ENCODE data around the gene IMMP2L.

IMMP2L gene

DNA sequence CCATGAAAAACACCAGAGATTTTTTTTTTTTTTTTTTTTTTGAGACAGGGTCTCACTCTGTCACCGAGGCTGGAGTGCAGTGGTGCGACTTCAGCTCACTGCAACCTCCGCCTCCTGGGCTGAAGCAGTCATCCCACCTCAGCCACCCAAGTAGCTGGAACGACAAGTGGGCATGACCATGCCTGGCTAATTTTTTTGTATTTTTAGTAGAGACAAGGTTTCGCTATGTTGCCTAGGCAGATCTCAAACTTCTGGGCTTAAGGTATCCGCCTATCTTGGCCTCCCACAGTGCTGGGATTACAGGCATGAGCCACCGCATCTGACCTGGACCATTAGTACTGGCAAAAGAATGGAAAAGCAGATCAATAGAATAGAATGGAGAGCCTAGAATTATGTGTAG lies 530.4 kb downstream of the IMMP2L start:
- no peak overlapping the region for H3K4me3 ChIP-seq (ENCODE audit: low read depth, low read length)
- DNase-seq (ENCODE audit: low read depth) = no peak
- TF ChIP-seq, protein P1, sequence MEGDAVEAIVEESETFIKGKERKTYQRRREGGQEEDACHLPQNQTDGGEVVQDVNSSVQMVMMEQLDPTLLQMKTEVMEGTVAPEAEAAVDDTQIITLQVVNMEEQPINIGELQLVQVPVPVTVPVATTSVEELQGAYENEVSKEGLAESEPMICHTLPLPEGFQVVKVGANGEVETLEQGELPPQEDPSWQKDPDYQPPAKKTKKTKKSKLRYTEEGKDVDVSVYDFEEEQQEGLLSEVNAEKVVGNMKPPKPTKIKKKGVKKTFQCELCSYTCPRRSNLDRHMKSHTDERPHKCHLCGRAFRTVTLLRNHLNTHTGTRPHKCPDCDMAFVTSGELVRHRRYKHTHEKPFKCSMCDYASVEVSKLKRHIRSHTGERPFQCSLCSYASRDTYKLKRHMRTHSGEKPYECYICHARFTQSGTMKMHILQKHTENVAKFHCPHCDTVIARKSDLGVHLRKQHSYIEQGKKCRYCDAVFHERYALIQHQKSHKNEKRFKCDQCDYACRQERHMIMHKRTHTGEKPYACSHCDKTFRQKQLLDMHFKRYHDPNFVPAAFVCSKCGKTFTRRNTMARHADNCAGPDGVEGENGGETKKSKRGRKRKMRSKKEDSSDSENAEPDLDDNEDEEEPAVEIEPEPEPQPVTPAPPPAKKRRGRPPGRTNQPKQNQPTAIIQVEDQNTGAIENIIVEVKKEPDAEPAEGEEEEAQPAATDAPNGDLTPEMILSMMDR (IDR thresholded peaks at IDR 0.05; ENCODE audit: insufficient read depth, low read depth, low read length, missing control alignments) = no peak

DNA sequence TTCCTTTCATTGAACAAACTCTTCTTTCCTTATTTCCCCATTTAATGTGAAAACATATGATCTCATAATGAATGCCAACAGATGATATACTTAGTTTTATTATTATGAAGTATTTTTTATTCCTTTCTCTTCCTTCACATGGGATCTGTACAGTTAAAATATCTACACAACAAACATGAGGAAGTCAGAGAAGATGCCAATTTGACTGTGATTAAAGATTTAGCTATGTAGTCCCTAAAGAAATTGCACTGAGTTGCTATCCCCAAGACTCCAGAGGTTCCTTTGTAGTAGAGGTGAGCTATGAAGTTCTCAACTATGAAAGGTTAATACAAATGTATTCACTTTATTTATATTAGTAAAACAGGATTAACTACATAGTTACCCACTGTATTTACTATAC lies 532.0 kb downstream of the IMMP2L start:
- no peak overlapping the region for H3K4me3 ChIP-seq (ENCODE audit: low read depth, low read length)
- DNase-seq (ENCODE audit: low read depth) = no peak
- TF ChIP-seq, protein P1 (IDR thresholded peaks at IDR 0.05; ENCODE audit: insufficient read depth, low read depth, low read length, missing control alignments) = no peak

DNA sequence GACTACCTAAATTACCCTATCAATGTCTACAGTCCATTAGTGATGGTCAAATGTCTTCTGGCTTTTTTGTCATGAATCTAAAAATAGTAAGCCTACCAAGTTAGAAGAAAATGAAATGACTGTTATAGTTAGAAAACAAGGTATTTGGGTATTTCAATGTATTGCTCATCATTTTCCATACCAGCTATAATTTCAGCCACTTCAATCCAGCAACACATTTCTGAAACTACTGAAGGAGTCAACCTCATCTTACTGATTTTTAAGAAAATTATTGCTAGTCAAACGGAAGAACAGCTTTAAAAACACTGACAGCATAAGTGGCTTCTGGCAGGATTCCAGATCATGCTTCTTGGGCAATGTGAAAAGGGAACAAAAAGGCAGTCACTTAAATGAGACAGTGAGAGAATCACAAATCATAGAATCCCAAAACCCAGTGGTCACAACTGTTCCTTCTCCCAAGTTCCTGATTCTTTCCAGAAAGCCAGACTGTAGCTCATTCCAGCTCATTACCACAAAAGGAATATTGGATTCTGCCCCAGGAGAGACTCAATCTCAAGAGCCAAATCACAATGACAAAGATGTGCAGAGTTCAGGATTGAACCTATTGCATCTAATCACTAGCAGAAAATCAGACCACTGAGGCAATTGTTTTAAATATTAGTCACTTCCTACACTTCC lies 532.6 kb downstream of the IMMP2L start:
- TF ChIP-seq, protein P1 (IDR thresholded peaks at IDR 0.05; ENCODE audit: insufficient read depth, low read depth, low read length, missing control alignments) = no peak
- H3K4me3 ChIP-seq (ENCODE audit: low read depth, low read length) = no peak overlapping the region
- DNase-seq (ENCODE audit: low read depth) = peak; percentile 61

DNA sequence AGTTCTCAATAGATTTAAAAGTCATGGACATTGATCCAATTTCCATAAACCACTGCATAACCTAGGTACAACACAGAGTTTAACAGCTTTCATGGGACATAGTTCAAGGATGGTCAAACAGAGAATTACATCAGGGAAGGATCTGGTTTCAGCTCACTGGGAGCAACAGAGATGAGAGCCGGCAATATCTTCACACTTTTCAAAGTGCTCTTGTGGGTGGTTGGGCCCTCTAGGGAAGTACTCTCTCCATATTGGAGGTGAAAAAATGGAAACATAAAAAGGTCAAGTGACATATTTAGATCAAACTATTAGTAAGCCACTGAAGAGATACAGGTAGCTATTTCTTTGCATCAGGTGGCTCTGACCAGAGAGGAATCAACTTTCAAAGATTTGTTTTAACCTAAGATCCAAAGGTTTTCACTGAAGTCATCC lies 533.1 kb downstream of the IMMP2L start:
- TF ChIP-seq, protein P1 (IDR thresholded peaks at IDR 0.05; ENCODE audit: insufficient read depth, low read depth, low read length, missing control alignments) = no peak
- H3K4me3 ChIP-seq (ENCODE audit: low read depth, low read length) = no peak overlapping the region
- DNase-seq (ENCODE audit: low read depth) = no peak

DNA sequence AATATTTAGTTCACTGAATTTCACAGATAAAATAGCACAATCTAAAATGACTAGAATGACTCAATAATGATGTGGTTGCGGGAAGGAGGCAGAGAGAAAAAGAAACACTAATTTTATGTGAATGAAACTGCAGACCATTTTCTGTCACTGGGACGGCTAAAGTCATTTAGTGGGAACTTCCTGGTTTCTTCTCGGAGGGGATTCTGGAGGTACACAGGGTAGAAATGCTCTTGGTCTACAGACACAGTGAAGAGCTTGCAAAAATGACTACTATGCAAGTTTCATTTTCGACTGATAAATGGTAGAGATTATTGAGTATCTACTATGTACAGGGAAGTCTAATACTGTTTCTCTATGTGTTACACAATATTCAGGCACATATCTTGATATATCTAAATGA lies 534.9 kb downstream of the IMMP2L start:
- DNase-seq (ENCODE audit: low read depth) = no peak
- TF ChIP-seq, protein P1 (IDR thresholded peaks at IDR 0.05; ENCODE audit: insufficient read depth, low read depth, low read length, missing control alignments) = no peak
- no peak overlapping the region for H3K4me3 ChIP-seq (ENCODE audit: low read depth, low read length)

DNA sequence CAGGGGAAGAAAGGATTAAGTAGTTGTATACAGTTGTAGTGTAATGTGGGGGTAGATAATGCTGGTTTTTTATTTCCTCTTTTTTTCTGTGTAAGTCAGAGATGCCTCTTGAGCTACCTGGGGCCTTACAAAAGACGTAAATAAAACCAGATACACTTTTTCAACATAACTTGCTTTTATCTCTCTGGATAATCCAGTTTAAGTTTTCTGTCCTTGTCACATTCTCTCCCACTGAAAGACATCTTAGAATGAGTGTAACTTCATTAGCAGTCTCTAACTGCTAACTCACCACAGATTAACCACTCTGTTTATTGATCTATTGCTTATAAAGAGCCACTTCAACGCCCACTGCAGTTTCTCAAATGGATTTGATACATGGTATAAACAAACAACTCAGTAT lies 535.5 kb downstream of the IMMP2L start:
- DNase-seq (ENCODE audit: low read depth) = no peak
- TF ChIP-seq, protein P1 (IDR thresholded peaks at IDR 0.05; ENCODE audit: insufficient read depth, low read depth, low read length, missing control alignments) = no peak
- no peak overlapping the region for H3K4me3 ChIP-seq (ENCODE audit: low read depth, low read length)

DNA sequence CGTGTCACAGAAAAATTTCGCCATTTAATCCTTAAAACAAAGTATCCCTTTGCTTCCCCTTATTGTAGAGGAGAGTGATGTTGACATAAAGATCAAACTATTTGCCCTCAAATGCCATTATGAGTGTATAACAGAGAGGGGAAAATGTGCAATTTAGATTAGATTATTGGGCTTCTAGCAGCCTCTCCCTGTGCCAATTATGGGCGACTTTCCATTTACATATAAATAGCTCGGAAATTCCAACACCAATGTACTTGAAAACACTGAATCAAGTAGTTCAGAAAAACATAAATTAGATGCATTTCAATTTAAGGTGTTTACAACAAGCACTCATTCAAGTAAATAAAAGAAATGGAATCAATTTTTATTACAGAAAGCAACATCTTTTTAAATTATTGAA lies 535.9 kb downstream of the IMMP2L start:
- DNase-seq (ENCODE audit: low read depth) = no peak
- TF ChIP-seq, protein P1 (IDR thresholded peaks at IDR 0.05; ENCODE audit: insufficient read depth, low read depth, low read length, missing control alignments) = no peak
- H3K4me3 ChIP-seq (ENCODE audit: low read depth, low read length) = no peak overlapping the region
